HG03064 (cell line): ENCODE measurements around the gene ANKRD61.
"Not testable (repeated sequence)": the region's sequence is repeated elsewhere in the genome, so short reads cannot be mapped to it uniquely, and the experiment has no call there.

Experiments
- ATAC-seq: cut with Tn5 transposase; IDR thresholded peaks from one replicate; pipeline ENCODE4 v1.9.1; 2021; ENCODE audit warnings: low read depth; ENCODE audit not compliant: unreplicated experiment

Gene ANKRD61

DNA sequence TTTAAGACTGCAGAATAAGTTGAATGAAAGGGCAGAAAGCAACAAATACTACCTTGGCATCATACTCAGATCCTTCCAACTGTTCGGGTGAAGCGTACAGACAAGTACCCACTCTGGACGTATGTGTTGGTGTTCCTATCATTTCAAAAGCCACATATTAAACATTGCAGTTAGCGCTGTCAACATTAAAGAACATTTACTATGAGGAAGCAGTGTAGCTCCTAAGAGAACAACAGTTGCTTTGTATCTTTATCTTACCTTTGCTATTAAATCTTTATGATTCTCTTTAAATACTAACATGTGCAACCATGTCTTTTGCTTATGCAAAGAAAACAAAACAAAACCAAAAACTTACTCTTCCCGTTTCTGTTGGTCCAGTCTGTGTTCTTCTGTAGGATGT lies 2.6 kb upstream of the ANKRD61 start:
- no peak for ATAC-seq

GRCh38 chr7:6031567-6031966 lies 391 bp downstream of the ANKRD61 start:
- ATAC-seq = no peak

- no peak for ATAC-seq
Observed at GRCh38 chr7:6032167-6032566, 991 bp downstream of the ANKRD61 start.

- ATAC-seq = no peak
Observed at GRCh38 chr7:6032641-6033040, 1.5 kb downstream of the ANKRD61 start.

DNA sequence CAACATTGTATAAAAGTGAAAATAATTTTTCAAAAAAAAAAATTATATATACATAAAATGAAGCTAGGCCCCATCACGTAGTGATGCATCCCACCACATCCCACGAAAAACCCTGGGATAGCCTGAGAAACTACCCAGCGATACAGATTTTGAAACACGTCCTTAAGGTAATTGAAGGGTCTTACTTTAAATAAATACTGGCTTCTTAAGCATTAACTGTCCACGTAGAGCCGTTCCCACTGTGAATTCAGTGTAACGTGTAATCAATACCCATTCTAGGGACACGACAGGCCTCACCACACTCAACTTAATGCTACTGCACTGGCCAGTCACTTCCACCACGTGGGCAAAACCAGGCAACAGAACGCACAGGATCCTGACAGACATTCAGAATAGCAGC lies 4.0 kb downstream of the ANKRD61 start:
- no peak for ATAC-seq

DNA sequence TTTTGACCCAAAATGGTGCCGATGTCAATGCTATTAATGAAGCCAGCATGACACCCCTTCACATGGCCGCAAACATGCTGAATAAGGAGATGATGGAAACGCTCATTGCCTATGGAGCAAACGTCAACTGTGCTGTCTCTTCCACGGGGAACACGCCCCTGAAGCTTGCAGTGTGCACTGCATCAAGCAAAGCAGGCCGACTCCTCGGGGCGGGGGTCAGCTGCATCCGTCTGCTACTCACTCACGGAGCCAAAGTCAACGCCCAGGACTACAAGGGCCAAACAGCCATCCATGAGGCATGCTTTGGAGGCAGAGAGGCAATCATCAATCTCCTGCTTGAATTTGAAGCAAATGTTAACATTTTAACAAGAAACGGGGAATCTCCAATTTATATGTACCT lies 4.5 kb downstream of the ANKRD61 start:
- no peak for ATAC-seq

GRCh38 chr7:6049780-6050179 lies 18.6 kb downstream of the ANKRD61 start:
- no peak for ATAC-seq

- not testable (repeated sequence) for ATAC-seq
Observed at GRCh38 chr7:6051185-6051584, 20.0 kb downstream of the ANKRD61 start.

DNA sequence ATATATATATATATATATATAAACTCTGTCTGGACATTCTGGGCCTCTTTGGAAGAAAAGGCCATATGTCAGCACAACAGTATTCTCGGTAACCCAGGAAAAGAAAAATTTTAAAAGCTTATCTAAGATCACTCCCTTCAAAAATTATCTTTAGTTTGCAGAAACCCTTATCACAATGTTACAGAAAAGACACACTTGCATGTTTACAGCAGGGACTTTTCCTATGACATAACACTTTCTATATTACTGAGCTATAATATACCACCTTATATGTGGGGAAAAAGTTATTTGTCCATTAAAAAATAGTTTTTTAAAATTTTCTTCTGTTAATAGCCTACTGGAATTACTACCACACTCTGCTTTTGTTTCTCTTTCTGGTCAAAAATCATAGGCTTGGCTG lies 25.4 kb downstream of the ANKRD61 start:
- no peak for ATAC-seq

DNA sequence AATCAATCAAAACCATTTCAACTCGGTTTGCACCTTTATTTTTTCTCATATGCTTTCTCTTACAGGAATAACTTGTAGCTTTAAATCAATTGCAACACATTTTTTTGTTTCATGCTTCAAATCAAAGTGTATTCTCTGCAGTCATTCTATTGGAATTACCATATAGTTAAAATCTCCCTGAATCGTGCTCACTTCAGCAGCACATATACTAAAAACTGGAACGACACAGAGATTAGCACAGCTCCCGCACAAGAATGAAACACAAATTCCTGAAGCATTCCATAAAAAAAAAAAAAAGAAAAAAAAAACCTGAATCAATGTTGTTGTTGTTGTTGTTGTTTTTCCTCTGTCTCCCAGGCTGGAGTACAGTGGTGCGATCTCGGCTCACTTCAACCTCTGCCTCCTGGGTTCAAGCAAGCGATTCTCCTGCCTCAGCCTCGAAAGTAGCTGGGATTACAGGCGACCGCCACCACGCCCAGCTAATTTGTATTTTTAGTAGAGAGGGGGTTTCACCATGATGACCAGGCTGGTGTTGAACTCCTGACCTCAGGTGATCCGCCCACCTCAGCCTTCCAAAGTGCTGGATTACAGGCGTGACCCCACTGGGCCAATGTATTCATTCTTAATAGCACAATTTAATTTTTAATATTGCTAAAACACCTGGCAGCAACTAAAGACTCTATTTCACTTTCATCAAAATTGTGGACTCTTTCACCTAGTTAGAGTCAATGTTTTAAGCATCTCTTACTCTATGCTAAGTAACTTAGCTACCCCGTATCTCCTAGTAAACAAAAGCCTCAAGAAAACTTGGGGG lies 26.3 kb downstream of the ANKRD61 start:
- ATAC-seq = no peak

DNA sequence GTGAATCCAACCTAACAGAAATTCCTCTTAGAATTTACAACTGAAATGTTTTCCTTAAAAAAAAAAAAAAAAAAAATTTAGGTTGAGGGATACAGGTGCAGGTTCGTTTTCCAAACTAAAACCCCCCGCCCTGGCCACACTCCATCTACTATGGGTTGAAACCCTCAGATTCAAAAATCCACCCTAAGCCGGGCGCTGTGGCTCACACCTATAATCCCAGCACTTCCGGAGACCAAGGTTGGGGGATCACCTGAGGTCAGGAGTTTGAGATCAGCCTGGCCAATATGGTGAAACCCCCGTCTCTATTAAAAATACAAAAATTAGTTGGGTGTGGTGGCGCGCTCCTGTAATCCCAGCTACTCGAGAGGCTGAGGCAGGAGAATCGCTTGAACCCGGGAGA lies 28.8 kb downstream of the ANKRD61 start:
- not testable (repeated sequence) for ATAC-seq

DNA sequence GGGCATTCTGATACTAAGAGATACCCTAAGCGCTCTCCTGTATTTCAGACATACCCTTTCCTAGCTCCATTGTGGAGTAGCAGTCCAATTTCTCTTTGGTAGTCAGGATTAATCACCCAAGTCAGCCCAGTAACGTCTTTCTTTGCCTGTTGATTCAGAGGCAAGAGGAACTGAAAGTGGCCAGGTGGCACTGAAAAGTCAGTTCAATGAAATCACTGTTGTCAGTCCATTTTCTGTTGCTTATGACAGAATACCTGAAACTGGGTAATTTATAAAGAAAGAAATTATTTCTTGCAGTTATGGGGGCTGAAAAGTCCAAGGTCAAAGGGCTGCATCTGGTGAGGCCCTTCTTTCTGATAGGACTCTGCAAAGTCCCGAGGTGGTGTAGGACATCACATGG lies 40.2 kb downstream of the ANKRD61 start:
- ATAC-seq = no peak

DNA sequence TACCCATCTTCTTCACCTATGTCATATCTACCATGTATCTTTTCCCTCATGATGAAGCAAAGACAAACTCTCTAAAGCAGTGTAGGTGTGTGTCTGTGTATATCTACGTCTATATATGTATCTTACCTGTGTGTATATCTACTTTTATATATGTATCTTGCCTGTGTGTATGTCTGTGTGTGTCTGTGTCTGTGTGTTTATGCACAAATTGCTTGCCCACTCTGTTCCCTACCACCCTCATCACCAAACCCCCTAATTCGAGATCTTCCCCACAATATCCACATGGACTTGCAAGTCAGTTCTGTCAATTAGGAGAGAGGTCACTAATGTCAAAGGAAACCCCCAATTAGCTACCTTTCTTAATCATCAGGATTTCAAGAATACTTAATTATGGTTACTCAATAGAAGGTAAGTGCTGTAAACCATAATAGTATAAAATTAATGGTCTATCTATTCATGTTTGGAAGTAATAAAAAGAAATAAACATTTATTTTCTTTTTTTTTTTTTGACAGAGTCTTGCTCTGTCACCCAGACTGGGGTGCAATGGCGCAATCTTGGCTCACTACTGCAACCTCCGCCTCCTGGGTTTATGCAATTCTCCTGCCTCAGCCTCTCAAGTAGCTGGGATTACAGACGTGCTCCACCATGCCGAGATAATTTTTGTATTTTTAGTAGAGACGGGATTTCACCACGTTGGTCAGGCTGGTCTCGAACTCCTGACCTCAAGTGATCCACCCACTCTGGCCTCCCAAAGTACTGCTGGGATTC lies 43.6 kb downstream of the ANKRD61 start:
- no peak for ATAC-seq

DNA sequence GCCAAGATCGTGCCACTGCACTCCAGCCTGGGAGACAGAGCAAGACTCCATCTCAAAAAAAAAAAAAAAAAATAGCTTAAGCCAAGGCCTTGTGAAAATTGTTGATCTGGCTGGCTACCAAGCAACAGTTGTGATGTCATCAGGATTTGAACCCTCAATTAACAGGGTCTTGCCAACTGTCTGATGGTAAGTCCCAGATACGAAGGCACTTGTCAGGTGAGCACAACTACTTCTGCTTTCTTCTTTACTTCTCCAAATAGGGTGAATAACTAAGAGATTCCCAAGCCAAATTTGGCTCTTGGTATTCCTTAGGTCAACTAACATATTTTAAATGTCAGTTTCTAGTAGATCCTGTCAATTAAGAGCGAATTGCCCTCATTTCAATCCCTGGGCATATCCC lies 47.4 kb downstream of the ANKRD61 start:
- ATAC-seq = no peak

DNA sequence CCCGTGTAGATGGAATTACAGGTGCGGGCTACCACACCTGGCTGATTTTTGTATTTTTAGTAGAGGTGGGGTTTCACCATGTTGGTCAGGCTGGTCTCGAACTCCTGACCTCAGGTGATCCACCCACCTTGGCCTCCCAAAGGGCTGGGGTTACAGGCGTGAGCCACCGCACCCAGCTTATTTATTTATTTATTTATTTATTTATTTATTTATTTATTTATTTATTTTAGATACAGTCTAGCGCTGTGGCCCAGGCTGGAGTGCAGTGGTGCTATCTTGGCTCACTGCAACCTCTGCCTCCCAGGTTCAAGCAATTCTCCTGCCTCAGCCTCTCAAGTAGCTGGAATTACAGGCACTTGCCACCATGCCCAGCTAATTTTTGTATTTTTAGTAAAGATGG lies 51.9 kb downstream of the ANKRD61 start:
- not testable (repeated sequence) for ATAC-seq
